HG03460 (cell line): Measurements from ENCODE around the gene NPPC.

Experiments used
- ATAC-seq: cut with Tn5 transposase; IDR thresholded peaks from one replicate; pipeline ENCODE4 v1.9.1; 2021; ENCODE audit not compliant: unreplicated experiment

The NPPC gene

DNA sequence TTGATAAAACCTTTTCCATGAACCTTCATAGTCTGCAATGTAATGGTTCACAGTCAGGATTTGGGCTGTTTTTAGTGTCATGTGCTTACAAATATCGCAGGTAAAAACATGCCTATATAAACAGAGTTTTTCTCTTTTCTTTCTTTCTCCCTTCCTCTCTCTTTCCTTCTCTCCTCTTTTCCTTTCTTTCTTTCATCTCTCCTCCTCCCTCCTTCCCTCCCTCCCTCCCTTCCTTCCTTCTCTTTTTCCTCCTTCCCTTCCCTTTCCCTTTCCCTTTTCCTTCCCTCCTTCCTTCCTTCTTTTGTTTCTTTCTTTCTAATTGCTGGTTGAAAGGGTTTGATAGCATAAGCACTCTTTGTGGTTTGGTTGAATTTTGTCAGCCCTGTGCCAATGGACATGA is 9.6 kb upstream of the NPPC start:
- ATAC-seq: no peak

- ATAC-seq: no peak
Measured at GRCh38 chr2:231935207-231935524, 9.0 kb upstream of the NPPC start.

GRCh38 chr2:231934441-231935206 is 8.4 kb upstream of the NPPC start:
- no peak for ATAC-seq

DNA sequence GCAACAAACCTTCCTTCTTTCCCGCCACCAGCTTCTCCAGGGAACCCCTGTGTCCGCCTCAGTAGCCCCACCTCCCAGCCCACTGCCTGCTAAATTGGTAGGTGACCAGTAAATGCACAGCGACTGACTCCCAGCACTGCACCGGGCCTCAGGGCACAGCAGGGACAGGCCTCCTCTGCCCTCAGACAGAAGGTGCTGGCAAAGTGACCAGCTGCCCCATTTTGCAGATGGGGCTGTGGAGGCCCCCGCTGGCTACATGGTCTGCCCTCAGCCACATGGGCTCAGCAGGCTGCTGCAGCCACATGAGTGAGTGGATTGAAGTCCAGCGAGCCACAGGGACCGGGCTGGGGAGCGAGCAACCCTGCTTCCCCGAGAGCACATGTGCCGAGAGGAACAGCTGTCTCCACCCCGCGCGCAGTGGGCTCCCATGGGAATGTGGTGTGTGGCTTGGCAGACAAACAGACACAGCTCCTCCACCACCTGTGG is 7.8 kb upstream of the NPPC start:
- ATAC-seq: no peak

DNA sequence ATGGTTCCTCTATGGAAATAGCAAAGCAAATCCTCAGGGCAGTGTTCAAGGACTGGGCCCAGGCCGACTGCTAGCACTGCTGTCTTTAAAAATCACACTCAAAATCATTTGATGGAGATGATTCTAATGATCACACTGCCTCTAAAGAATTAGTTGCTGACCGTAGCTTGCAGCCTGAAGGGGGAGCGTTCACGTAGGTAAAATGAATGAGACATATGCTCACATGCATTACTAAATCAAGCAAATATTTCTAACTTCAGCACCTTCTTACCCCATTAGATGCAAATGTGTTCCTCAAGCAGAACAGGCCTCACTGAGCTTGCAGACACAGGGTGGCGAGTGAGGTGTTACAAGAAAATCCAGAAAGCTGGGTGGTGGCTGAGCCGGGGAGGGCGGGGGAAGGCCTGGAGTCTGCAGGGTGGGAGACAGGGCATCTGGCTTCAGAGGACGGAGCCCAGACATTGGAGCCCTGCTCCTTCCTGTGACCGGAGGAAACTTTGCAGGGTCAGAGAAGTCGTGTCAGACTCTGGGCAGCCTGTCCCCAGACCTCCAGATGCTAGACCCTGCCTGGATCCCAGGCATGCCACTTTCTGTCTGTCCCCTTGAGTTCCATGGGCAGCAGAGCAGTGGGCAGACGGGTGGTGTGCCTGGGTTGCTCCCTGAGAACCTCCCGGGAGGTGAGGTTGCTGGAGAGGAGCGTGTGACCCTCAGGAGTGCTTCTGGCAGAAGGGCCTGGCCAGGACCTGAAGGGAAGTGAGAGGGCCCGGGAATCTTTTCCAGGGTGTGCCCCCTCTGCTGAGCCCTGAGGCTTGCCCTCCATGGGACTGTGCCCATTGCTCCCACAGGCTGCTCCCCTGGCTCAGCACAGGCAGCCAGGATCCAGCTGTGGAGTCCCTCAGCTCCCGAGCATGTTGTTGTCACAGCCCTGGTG is 7.1 kb upstream of the NPPC start:
- ATAC-seq: no peak

- no peak for ATAC-seq
Measured at GRCh38 chr2:231932711-231932970, 6.4 kb upstream of the NPPC start.

GRCh38 chr2:231931481-231931915 is 5.3 kb upstream of the NPPC start:
- ATAC-seq: no peak

DNA sequence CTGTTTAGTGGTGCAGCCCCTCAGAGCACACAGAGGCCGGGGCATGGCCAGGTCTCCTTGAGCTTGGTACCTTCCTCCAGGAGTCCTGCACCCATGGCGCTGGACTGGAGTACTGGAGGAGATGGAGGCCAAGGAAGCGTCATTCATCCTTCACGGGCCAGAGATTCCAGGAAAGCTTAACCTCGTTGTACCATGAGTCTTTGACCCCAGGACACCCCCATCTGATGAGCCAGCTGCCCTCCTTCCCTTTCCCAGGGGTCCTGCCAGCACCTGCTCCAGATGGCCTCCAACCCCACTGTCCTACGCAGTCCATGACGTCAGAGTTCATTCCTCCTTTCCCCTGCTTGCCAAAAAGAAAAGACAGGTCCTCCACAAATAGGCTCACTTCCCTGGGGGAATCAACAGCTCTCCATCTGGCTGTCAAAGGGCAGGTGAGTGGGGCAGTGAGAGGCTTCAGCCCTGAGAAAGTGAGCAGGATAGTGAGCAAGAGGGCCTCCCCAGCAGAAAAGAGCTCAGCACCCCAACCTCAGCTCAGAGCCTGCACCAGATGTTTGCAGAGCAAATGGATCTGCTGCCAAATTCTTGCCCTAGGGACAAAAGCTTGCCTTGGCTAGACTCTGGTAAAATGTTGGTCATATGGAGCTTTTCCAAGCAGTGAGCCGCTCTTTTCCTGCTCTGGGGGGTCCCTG is 4.5 kb upstream of the NPPC start:
- ATAC-seq: no peak

GRCh38 chr2:231929961-231930592 is 3.9 kb upstream of the NPPC start:
- no peak for ATAC-seq

- no peak for ATAC-seq
Measured at GRCh38 chr2:231928901-231929725, 2.9 kb upstream of the NPPC start.

DNA sequence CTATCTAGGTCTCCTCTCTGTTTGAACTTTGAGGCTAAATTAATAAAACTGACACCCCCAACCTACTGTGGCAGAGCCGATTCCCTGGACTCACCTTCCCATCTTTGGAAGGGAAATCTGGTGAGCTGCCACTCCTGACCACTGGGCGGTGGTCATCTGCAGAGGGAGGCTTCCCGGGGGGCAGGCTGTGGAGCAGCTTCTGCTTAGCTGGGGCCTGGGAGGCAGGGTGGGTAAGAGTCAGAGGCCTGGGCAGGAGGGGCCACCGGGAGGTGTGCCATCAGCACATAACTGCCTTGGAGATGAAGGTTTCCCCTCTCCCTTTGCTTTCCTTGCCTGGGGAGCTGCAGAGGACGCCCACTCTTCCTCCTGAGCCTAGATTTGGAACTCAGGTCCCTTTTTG is 2.3 kb upstream of the NPPC start:
- ATAC-seq: no peak

GRCh38 chr2:231927566-231927890 is 1.3 kb upstream of the NPPC start:
- no peak for ATAC-seq

GRCh38 chr2:231926761-231927565 is 767 bp upstream of the NPPC start:
- ATAC-seq: no peak

DNA sequence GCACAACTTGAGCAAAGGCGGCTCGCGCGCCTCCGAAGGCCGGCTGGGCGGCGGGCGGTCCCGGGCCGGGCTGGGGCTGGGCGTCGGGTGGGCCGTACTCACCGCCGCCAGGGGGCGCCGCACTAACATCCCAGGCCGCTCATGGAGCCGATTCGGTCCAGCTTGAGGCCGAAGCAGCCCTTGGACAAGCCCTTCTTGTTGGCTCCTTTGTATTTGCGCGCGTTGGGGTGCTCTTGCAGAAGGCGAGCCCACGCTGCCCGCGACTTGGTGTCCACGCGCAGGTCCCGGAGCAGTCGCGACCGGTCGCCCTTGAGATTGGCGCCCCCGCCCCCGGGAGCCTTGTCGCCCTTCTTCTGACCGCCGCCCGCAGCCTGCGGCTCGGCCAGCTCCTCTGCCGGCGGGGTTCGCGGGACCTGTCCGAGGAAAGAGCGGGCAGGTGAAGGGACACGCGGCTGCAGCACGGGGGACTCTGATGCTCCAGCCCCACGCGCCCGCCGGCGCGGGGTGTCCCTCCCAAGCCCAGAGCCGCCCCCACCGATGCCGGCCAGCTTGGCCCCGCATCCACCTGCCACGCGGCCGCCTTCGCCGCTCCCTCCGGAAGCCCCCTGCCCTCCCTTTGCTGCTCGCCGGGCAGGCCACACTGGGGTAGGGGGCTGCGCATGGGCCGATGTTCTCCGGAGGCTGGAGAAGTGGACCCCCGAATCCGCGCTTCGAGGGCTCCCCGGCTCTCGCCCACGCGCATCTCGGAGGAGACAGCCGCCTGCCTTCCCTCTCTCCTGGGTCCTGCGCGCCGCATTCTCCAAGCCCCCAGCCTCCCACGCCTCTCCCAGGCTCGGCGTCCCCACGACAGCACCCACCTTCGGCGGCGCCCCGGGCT is 655 bp downstream of the NPPC start:
- no peak for ATAC-seq

GRCh38 chr2:231924889-231925275 is 1.3 kb downstream of the NPPC start:
- ATAC-seq: no peak

- ATAC-seq: no peak
Measured at GRCh38 chr2:231923951-231924888, 2.0 kb downstream of the NPPC start.

DNA sequence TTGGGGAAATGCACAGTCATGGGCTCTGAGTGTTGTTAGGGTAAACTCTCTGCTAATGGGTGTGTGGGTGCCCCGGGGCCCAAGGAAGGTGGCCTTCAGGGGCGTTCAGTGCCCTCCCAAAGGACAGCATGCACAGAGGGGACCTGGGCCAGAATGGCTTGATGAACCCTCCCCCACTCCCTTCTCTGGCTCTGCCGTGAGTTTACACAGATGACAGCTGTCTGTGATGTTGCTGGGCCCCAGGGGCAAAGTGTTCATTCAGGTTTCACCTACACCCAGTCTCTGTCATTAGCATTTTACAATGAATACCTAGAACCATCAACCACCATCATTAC is 3.2 kb downstream of the NPPC start:
- ATAC-seq: no peak
